AG10803 (cell line): Measurements from ENCODE around the gene FEM1A.
"Not testable (repeated sequence)": the region's sequence is repeated elsewhere in the genome, so short reads cannot be mapped to it uniquely, and the experiment has no call there.

Experiments
- DNase-seq: peaks from one replicate; pipeline ENCODE4 v3.0.0; 2010; ENCODE audit warnings: low read depth
- H3K4me3 ChIP-seq: 2 replicates; pipeline ENCODE4 v1.5.1; 2011; ENCODE audit warnings: mild to moderate bottlenecking, low read length, control low read depth
- TF ChIP-seq, protein P1 (sequence below): conservative IDR thresholded peaks from 2 replicates; pipeline ENCODE4 v1.5.1; 2011; ENCODE audit warnings: mild to moderate bottlenecking, low read length, control low read depth, inconsistent platforms

Gene FEM1A, protein sequence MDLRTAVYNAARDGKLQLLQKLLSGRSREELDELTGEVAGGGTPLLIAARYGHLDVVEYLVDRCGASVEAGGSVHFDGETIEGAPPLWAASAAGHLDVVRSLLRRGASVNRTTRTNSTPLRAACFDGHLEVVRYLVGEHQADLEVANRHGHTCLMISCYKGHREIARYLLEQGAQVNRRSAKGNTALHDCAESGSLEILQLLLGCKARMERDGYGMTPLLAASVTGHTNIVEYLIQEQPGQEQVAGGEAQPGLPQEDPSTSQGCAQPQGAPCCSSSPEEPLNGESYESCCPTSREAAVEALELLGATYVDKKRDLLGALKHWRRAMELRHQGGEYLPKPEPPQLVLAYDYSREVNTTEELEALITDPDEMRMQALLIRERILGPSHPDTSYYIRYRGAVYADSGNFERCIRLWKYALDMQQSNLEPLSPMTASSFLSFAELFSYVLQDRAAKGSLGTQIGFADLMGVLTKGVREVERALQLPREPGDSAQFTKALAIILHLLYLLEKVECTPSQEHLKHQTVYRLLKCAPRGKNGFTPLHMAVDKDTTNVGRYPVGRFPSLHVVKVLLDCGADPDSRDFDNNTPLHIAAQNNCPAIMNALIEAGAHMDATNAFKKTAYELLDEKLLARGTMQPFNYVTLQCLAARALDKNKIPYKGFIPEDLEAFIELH

DNA sequence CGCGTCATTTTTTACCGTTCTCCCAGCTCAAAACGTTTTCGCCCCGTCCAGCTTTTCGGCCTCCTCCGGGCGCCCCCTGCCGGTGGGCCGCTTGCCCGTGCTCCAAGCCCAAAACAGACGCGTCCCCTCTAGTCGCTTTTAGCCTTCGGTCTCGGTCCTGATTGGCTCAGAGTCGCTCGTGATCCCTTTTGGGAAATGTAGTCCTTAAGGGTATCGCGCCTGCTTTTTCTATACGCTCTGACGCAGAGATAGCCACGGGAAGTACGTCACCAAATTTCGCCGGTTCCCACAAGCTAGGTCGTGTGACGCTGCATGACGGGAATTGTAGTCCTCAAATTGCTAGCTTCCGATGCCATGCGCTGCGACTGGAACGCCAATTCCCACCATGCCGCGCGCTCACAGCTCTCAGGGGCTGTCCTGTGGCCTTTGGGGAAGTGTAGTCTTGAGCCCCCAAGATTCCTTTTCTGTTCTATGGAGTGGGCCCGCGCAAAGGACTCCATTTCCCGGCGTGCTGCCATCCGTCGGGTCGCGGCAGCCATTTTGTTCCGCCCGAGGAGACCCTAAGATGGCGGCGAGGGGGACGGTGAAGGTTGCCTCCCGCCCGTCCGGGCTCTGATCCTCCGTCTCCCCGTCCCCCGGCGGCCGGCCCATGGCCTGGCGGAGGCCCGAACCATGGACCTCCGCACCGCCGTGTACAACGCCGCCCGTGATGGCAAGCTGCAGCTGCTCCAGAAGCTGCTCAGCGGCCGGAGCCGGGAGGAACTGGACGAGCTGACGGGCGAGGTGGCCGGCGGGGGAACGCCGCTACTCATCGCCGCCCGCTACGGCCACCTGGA, at the start of gene FEM1A:
FEM1A (plus strand) TSS at position 552 of the 836 bp plus-strand sequence; CDS start at position 673, 121 bp downstream.
- peak; percentile 100 for DNase-seq
- peak within 1 kb of the TSS; percentile 75 for H3K4me3 ChIP-seq
- TF ChIP-seq, protein P1, sequence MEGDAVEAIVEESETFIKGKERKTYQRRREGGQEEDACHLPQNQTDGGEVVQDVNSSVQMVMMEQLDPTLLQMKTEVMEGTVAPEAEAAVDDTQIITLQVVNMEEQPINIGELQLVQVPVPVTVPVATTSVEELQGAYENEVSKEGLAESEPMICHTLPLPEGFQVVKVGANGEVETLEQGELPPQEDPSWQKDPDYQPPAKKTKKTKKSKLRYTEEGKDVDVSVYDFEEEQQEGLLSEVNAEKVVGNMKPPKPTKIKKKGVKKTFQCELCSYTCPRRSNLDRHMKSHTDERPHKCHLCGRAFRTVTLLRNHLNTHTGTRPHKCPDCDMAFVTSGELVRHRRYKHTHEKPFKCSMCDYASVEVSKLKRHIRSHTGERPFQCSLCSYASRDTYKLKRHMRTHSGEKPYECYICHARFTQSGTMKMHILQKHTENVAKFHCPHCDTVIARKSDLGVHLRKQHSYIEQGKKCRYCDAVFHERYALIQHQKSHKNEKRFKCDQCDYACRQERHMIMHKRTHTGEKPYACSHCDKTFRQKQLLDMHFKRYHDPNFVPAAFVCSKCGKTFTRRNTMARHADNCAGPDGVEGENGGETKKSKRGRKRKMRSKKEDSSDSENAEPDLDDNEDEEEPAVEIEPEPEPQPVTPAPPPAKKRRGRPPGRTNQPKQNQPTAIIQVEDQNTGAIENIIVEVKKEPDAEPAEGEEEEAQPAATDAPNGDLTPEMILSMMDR: peak; percentile 92

DNA sequence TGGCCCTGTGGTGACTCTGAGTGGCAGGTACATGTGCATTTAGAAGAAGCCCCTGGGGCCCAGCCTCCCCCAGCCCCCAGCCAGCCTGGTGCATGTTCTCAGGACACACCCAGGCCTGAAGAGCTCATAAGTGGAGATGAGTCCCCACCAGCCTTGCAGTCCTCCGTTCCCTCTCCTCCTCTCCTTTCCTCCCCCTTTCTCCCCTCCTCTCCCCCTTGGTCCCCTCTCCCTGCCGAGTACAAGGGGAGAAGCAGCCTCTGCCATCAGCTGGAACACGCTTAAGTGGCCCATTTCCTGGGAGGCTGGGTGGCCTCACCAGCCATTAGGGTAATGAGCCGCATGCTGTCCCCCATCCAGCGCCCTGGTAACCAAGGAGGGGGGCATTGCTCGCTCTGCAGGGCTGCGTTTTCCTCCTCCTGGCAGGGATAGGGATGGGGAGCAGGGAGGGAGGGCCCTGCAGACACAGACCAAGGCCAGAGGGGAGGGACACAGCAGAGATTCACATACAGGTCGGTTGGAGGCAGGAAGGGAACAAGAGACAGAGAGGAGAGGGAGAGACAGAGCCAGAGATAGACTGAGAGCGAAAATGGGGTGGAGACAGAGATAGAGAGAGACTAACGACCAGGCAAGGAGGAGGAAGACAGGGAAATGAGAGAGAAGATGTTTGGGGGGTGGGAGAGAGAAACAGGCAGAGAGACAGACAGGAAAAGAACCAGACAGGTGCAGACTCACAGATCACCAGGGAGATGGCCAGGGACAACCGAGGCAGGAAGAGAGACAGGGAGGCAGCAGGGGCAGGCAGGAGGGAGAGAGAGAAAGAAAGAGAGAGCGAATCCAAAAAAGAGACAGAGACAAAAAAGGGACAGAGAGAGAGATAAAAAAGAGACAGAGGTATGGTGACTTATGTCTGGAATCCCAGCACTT, 48.5 kb upstream of the FEM1A start:
- TF ChIP-seq, protein P1: no peak
- H3K4me3 ChIP-seq: no peak overlapping the region
- no peak for DNase-seq

DNA sequence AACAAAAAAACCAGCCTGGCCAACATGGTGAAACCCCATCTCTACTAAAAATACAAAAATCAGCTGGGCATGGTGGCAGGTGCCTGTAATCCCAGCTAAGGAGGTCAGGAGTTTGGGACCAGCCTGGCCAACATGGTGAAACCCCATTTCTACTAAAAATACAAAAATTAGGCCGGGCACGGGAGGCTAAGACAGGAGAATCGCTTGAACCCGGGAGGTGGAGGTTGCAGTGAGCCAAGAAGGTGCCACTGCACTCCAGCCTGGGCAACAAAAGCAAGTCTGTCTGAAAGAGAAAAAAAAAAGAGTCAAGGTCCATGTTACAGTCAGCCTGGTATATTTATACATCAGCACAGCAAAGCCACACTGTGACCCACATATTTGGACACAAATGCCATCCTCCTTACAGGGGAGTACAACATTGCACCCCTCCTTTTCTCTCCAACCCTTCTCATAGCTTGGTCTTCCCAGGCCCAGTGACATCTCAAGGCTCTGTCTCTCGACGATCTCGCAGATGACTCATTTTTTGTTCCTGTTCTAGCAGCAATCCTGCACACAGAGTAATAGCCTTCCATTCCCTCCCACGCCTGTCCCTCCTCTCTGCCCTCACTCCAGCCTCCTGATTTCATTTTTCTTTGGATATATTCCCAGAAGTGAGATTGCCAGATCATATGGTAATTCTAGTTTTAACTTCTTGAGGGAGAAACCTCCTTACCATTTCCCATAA, 46.9 kb upstream of the FEM1A start:
- DNase-seq: peak; percentile 89
- H3K4me3 ChIP-seq: no peak overlapping the region
- TF ChIP-seq, protein P1: no peak

DNA sequence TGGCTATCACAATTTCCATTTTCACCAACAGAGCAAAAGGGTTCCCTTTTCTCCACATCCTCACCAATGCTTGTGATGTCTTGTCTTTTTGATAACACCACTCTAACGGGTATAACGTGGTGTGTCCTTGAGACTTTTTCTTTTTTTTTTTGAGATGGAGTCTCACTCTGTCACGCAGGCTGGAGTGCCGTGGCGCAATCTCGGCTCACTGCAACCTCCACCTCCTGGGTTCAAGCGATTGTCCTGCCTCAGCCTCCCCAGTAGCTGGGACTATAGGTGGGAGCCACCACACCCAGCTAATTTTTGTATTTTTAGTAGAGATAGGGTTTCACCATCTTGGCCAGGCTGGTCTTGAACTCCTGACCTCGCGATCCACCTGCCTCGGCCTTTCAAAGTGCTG, 46.4 kb upstream of the FEM1A start:
- not testable (repeated sequence) for DNase-seq, H3K4me3 ChIP-seq

DNA sequence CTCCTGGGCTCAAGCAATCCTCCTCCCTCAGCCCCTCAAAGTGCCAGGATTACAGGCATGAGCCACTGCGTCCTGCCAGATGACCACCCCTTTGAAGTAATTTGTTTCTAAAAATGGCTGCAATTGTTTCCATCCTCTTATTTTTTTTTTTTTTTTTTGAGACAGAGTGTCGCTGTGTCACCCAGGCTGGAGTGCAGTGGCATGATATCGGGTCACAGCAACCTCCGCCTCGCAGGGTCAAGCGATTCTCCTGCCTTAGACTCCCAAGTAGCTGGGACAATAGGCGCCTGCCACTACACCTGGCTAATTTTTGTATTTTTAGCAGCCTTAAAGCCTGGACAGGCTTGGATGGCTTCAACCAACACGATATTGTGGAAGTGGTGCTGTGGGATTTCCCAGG, 45.5 kb upstream of the FEM1A start:
- H3K4me3 ChIP-seq: no peak overlapping the region
- TF ChIP-seq, protein P1: no peak
- DNase-seq: no peak

DNA sequence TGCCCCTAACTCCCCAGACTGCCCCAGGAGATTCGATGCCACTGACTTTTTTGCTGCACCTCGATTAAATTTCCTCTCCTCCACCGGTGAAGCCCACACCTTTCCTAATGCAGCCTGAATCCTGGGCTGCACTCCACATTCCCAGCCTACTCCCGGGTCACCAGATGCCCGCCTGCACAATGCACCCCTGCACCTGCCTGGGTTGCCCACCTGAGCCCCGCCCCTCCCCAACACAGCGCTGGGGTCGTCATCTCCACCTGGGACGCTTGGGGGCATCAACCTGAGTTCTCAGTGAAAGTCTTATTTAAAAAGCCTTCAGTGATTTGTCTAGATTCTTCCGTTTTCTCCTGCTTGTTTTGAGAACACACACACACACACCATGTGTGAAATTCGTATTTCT, 43.3 kb upstream of the FEM1A start:
- no peak overlapping the region for H3K4me3 ChIP-seq
- TF ChIP-seq, protein P1: no peak
- DNase-seq: no peak
